HepG2 (cell line): ENCODE measurements around the gene SMPD1. TPM values are rescaled to one million over a fixed set of nuclear protein-coding genes. Genes with fewer than 3 reads are reported as not detected.

Source experiments
- ARID2 ChIP-seq: sonication (generic); formaldehyde crosslinking; IDR thresholded peaks from 2 replicates; pipeline ENCODE4 v1.8.1; 2022; ENCODE audit warnings: mild to moderate bottlenecking, missing genetic modification reagents, borderline replicate concordance
- ARNTL ChIP-seq: sonication (generic); formaldehyde crosslinking; IDR thresholded peaks from 2 replicates; pipeline ENCODE4 v1.4.0; 2020; ENCODE audit warnings: mild to moderate bottlenecking, missing genetic modification reagents
- ATF5 ChIP-seq: sonication (generic); formaldehyde crosslinking; IDR thresholded peaks from 2 replicates; pipeline ENCODE4 v1.4.0; 2020; ENCODE audit warnings: mild to moderate bottlenecking, low read depth, missing genetic modification reagents
- DPF2 ChIP-seq: sonication (generic); formaldehyde crosslinking; IDR thresholded peaks from 2 replicates; pipeline ENCODE4 v1.4.0; 2020; ENCODE audit warnings: mild to moderate bottlenecking, low read depth, missing genetic modification reagents, borderline replicate concordance
- RCOR2 ChIP-seq: IDR thresholded peaks from 2 replicates; pipeline ENCODE4 v1.6.1; 2016; ENCODE audit warnings: missing biosample characterization, missing genetic modification reagents
- RXRB ChIP-seq: IDR thresholded peaks from 2 replicates; pipeline ENCODE4 v1.6.1; 2016; ENCODE audit warnings: borderline replicate concordance, missing genetic modification reagents, missing compliant biosample characterization
- SIX1 ChIP-seq: sonication (generic); formaldehyde crosslinking; IDR thresholded peaks from 2 replicates; pipeline ENCODE4 v1.4.0; 2020; ENCODE audit warnings: missing genetic modification reagents, borderline replicate concordance
- TFAP4 ChIP-seq: sonication (generic); IDR thresholded peaks from 2 replicates; pipeline ENCODE4 v1.6.1; 2016; ENCODE audit warnings: low read depth, borderline replicate concordance
- ZBTB26 ChIP-seq: IDR thresholded peaks from 2 replicates; pipeline ENCODE4 v1.6.1; 2016; ENCODE audit warnings: missing compliant biosample characterization, missing genetic modification reagents, borderline replicate concordance
- ZBTB3 ChIP-seq: sonication (generic); formaldehyde crosslinking; IDR thresholded peaks from 2 replicates; pipeline ENCODE4 v1.4.0; 2020; ENCODE audit warnings: low read depth, mild to moderate bottlenecking, moderate library complexity, missing genetic modification reagents, borderline replicate concordance
- ZFP36L1 ChIP-seq: sonication (generic); formaldehyde crosslinking; IDR thresholded peaks from 2 replicates; pipeline ENCODE4 v1.8.0; 2022; ENCODE audit warnings: mild to moderate bottlenecking, missing genetic modification reagents, moderate library complexity
- ZNF335 ChIP-seq: sonication (generic); formaldehyde crosslinking; IDR thresholded peaks from 2 replicates; pipeline ENCODE4 v1.4.0; 2020; ENCODE audit warnings: missing genetic modification reagents
- ZNF33B ChIP-seq: sonication (generic); formaldehyde crosslinking; IDR thresholded peaks from 2 replicates; pipeline ENCODE4 v1.5.1; 2020; ENCODE audit warnings: mild to moderate bottlenecking, missing genetic modification reagents
- ZNF431 ChIP-seq: sonication (generic); formaldehyde crosslinking; IDR thresholded peaks from 2 replicates; pipeline ENCODE4 v1.9.0; 2022; ENCODE audit warnings: missing genetic modification reagents, low read depth, mild to moderate bottlenecking, borderline replicate concordance
- ZNF512 ChIP-seq: sonication (generic); formaldehyde crosslinking; IDR thresholded peaks from 2 replicates; pipeline ENCODE4 v1.4.0; 2020; ENCODE audit warnings: mild to moderate bottlenecking, missing genetic modification reagents
- ZNF646 ChIP-seq: sonication (generic); formaldehyde crosslinking; IDR thresholded peaks from 2 replicates; pipeline ENCODE4 v1.9.0; 2021; ENCODE audit warnings: mild to moderate bottlenecking, missing genetic modification reagents
- ZNF782 ChIP-seq: sonication (generic); formaldehyde crosslinking; IDR thresholded peaks from 2 replicates; pipeline ENCODE4 v1.4.0; 2020; ENCODE audit warnings: missing genetic modification reagents, mild to moderate bottlenecking, borderline replicate concordance
- ZSCAN30 ChIP-seq: sonication (generic); formaldehyde crosslinking; IDR thresholded peaks from 2 replicates; pipeline ENCODE4 v1.5.0; 2020; ENCODE audit warnings: mild to moderate bottlenecking, missing genetic modification reagents
- polyA plus RNA-seq, 8 experiments: library from polyadenylated mRNA; depleted of rRNA in 3 of 8; stranded (reverse) in 7 of 8; unstranded in 1 of 8; fragments of >200 nt; fragmentation: Illumina TruSeq in 4 of 8; extraction: Trizol in 4 of 8; gene quantifications; 2 replicates each; pipeline versions ENCODE4 v1.2.1 to v1.2.3, GENCODE V29; 2011 to 2016; ENCODE audit warnings: low read depth in 4 of 8, missing spikeins in 1 of 8, mixed read lengths in 1 of 8; ENCODE audit not compliant: insufficient read depth in 1 of 8
- total RNA-seq, 5 experiments: library from RNA; depleted of rRNA; stranded (reverse); fragments of >200 nt; fragmentation: Illumina TruSeq; extraction: Trizol; gene quantifications; 2 replicates each; pipeline ENCODE4 v1.2.3, GENCODE V29; 2016; ENCODE audit warnings: low read depth in 1 of 5

SMPD1 gene
- total and polyA plus RNA-seq, 2 of the 13 experiments (the other 11 are each of a cell fraction or from before 2014, with no cell fraction given), result 6.3 to 8.4 TPM

GRCh38 chr11:6389905-6390717, at the start of gene SMPD1 (continued):
- TF ChIP-seq RCOR2 (CRISPR knock-in tag) (no peak), ZNF431 (CRISPR knock-in tag) (no peak; the same call in 1 of the 2 replicates), ZSCAN30 (CRISPR knock-in tag) (no peak), ARNTL (CRISPR knock-in tag) (peak; percentile 76), ZNF512 (CRISPR knock-in tag) (no peak), RXRB (no peak), ZNF782 (CRISPR knock-in tag) (peak; percentile 87; the same call in 1 of the 2 replicates), SIX1 (CRISPR knock-in tag) (no peak), DPF2 (no peak), ARID2 (CRISPR knock-in tag) (no peak), ZNF33B (CRISPR knock-in tag) (no peak), ZBTB3 (CRISPR knock-in tag) (peak; percentile 76; the same call in 1 of the 2 replicates), ZFP36L1 (CRISPR knock-in tag) (no peak), ZNF335 (CRISPR knock-in tag) (no peak), TFAP4 (peak; percentile 96), ATF5 (CRISPR knock-in tag) (no peak), ZNF646 (CRISPR knock-in tag) (no peak), ZBTB26 (CRISPR knock-in tag) (no peak)
